Peyer's patch (tissue), 4 donors: ENCODE results near the gene KRTAP1-4. TPM values are rescaled to one million over a fixed set of nuclear protein-coding genes. Genes with fewer than 3 reads are reported as not detected.

Experiments
- DNase-seq, 3 donors: peaks; one replicate each; pipeline ENCODE4 v3.0.0-alpha.2; 2017 to 2019
- H3K27ac ChIP-seq, 4 donors: fragments of 200-600 bp; sonication (generic); one replicate each; pipeline ENCODE4 v1.5.1; 2016 to 2019
- H3K27me3 ChIP-seq, 2 donors: fragments of 200-600 bp; sonication (generic); one replicate each; pipeline ENCODE4 v1.5.1; 2019
- H3K36me3 ChIP-seq, 3 donors: fragments of 200-600 bp; sonication (generic); one replicate each; pipeline ENCODE4 v1.5.1; 2016 to 2019
- H3K4me1 ChIP-seq, 4 donors: fragments of 200-600 bp; sonication (generic); one replicate each; pipeline ENCODE4 v1.5.1; 2016 to 2019
- H3K4me3 ChIP-seq, 4 donors: fragments of 200-600 bp; sonication (generic); 1 replicate in 3 of 4; 2 replicates in 1 of 4; pipeline ENCODE4 v1.5.1; 2016 to 2019; ENCODE audit warnings: mild to moderate bottlenecking in 1 of 4
- H3K9me3 ChIP-seq, 4 donors: fragments of 200-600 bp; sonication (generic); one replicate each; pipeline ENCODE4 v1.5.1; 2016 to 2019; ENCODE audit warnings: mild to moderate bottlenecking in 1 of 4
- CTCF ChIP-seq, 6 experiments: fragments of 450-650 bp in 4 of 6; fragments of 200-600 bp in 2 of 6; sonication (generic) in 1 of 6; IDR thresholded peaks; one replicate each; pipeline ENCODE4 v1.5.1; 2017 to 2019; ENCODE audit warnings: antibody characterized with exemption in 6 of 6, mild to moderate bottlenecking in 3 of 6, moderate library complexity in 1 of 6
- POLR2A ChIP-seq, 2 donors: fragments of 450-650 bp; IDR thresholded peaks; one replicate each; pipeline ENCODE4 v1.5.1; 2017; ENCODE audit warnings: antibody characterized with exemption in 2 of 2, mild to moderate bottlenecking in 2 of 2, moderate library complexity in 2 of 2
- total RNA-seq, 4 donors: library from RNA; depleted of rRNA; stranded (reverse); fragments of >200 nt; gene quantifications; one replicate each; pipeline ENCODE4 v1.1.0, GENCODE V29; 2016

The KRTAP1-4 gene
- total RNA-seq, 4 donors from 2014 or later = not detected

- Histone ChIP-seq H3K27ac (no peak within 1 kb of the TSS), H3K4me3 (no peak within 1 kb of the TSS), H3K36me3 (no peaks in the 10 kb centered on the region), H3K27me3 (no peaks in the 10 kb centered on the region), H3K4me1 (no peaks in the 10 kb centered on the region), H3K9me3 (no peaks in the 10 kb centered on the region)
- DNase-seq = no peak
- no peak for TF ChIP-seq CTCF (IDR thresholded peaks at IDR 0.05)
- TF ChIP-seq POLR2A (IDR thresholded peaks at IDR 0.05) = no peak
Measured at GRCh38 chr17:40993839-40994238, 36.2 kb downstream of the KRTAP1-4 start, which contains the start of gene KRTAP3-3. KRTAP3-3 (minus strand) TSS chr17:40994164; CDS start chr17:40994097, 67 bp downstream.

- no peak for TF ChIP-seq POLR2A (IDR thresholded peaks at IDR 0.05)
- Histone ChIP-seq H3K27ac (no peak overlapping the region), H3K4me1 (no peaks in the 10 kb centered on the region), H3K27me3 (no peaks in the 10 kb centered on the region), H3K4me3 (no peak overlapping the region), H3K36me3 (no peaks in the 10 kb centered on the region), H3K9me3 (no peaks in the 10 kb centered on the region)
- no peak for DNase-seq
Measured at GRCh38 chr17:40993084-40993483, 36.9 kb downstream of the KRTAP1-4 start.

GRCh38 chr17:40992666-40993065, 37.3 kb downstream of the KRTAP1-4 start:
- Histone ChIP-seq H3K4me3 (no peak overlapping the region), H3K9me3 (no peaks in the 10 kb centered on the region), H3K27ac (no peak overlapping the region), H3K27me3 (no peaks in the 10 kb centered on the region), H3K4me1 (no peaks in the 10 kb centered on the region), H3K36me3 (no peaks in the 10 kb centered on the region)
- no peak for TF ChIP-seq POLR2A (IDR thresholded peaks at IDR 0.05)
- no peak for TF ChIP-seq CTCF (IDR thresholded peaks at IDR 0.05)
- no peak for DNase-seq

- no peak overlapping the region for H3K27ac ChIP-seq
- H3K27me3 ChIP-seq = no peaks in the 10 kb centered on the region
- no peak for DNase-seq
- H3K9me3 ChIP-seq = no peaks in the 10 kb centered on the region
- H3K4me1 ChIP-seq = no peaks in the 10 kb centered on the region
- H3K36me3 ChIP-seq = no peaks in the 10 kb centered on the region
- H3K4me3 ChIP-seq = no peak overlapping the region
- TF ChIP-seq CTCF (IDR thresholded peaks at IDR 0.05) (no peak), POLR2A (IDR thresholded peaks at IDR 0.05) (no peak)
Measured at GRCh38 chr17:40986920-40987319, 43.1 kb downstream of the KRTAP1-4 start.

- Histone ChIP-seq H3K36me3 (no peaks in the 10 kb centered on the region), H3K27ac (no peak within 1 kb of the TSS), H3K27me3 (no peaks in the 10 kb centered on the region), H3K4me3 (no peak within 1 kb of the TSS), H3K4me1 (no peaks in the 10 kb centered on the region), H3K9me3 (no peaks in the 10 kb centered on the region)
- TF ChIP-seq CTCF (IDR thresholded peaks at IDR 0.05) (no peak), POLR2A (IDR thresholded peaks at IDR 0.05) (no peak)
- DNase-seq = no peak
Measured at GRCh38 chr17:40984226-40984625, 45.8 kb downstream of the KRTAP1-4 start, which contains the start of gene KRT40. KRT40 (minus strand) TSS chr17:40984326; CDS start chr17:40984273, 53 bp downstream.

- Histone ChIP-seq H3K9me3 (no peaks in the 10 kb centered on the region), H3K4me3 (no peak overlapping the region), H3K36me3 (no peaks in the 10 kb centered on the region), H3K27me3 (no peaks in the 10 kb centered on the region), H3K27ac (no peak overlapping the region), H3K4me1 (no peaks in the 10 kb centered on the region)
- no peak for TF ChIP-seq CTCF (IDR thresholded peaks at IDR 0.05)
- no peak for TF ChIP-seq POLR2A (IDR thresholded peaks at IDR 0.05)
- DNase-seq = no peak
Measured at GRCh38 chr17:40981115-40981514, 48.9 kb downstream of the KRTAP1-4 start.
